HG03520 (cell line): ENCODE data around the gene ALG2.
A peak's percentile ranks its signal among the peaks of the same experiment; 100 is the strongest.
"Not testable (repeated sequence)": the region's sequence is repeated elsewhere in the genome, so short reads cannot be mapped to it uniquely, and the experiment has no call there.

ENCODE experiments used
- ATAC-seq: cut with Tn5 transposase; IDR thresholded peaks from one replicate; pipeline ENCODE4 v1.9.1; 2021; ENCODE audit warnings: mild to moderate bottlenecking, moderate library complexity; ENCODE audit not compliant: unreplicated experiment

Gene ALG2

GRCh38 chr9:99239341-99240060 lies 17.8 kb upstream of the ALG2 start:
- no peak for ATAC-seq

GRCh38 chr9:99238331-99238730 lies 16.6 kb upstream of the ALG2 start:
- no peak for ATAC-seq

DNA sequence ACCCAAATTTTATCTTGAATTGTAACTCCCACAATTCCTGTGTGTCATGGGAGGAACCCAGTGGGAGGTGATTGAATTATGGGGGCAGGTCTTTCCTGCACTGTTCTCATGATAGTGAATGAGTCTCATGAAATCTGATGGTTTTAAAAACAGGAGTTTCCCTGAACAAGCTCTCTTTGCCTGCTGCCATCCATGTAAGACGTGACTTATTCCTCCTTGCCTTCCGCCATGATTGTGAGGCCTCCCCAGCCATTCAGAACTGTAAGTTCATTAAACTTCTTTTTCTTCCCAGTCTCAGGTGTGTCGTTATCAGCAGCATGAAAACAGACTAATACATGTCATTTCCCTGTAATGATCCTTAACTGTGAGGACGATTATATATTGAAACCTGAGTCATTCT lies 16.1 kb upstream of the ALG2 start:
- ATAC-seq, result not testable (repeated sequence)

GRCh38 chr9:99237356-99237755 lies 15.6 kb upstream of the ALG2 start:
- no peak for ATAC-seq

GRCh38 chr9:99235926-99236634 lies 14.3 kb upstream of the ALG2 start:
- ATAC-seq, result peak; percentile 97

GRCh38 chr9:99235069-99235468 lies 13.3 kb upstream of the ALG2 start:
- no peak for ATAC-seq

DNA sequence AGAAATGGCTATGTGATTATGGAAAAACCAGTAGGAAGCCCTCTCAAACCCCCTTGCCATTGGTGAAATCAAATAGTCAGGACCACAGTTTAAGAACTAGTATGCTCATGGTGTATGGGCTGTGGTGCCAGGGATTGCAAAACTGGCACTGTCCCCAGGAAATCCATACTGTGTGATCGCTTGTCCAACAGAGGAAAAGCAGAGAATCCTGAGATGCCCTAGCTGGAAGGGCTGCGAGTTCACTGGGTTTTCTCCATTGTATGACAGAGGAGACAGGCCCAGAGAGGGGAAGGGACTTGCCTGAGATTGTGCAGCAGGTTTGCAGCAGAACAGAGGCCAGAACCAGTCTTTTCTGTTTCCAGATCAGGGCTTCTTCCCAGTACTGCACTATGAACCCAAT lies 12.9 kb upstream of the ALG2 start:
- no peak for ATAC-seq

DNA sequence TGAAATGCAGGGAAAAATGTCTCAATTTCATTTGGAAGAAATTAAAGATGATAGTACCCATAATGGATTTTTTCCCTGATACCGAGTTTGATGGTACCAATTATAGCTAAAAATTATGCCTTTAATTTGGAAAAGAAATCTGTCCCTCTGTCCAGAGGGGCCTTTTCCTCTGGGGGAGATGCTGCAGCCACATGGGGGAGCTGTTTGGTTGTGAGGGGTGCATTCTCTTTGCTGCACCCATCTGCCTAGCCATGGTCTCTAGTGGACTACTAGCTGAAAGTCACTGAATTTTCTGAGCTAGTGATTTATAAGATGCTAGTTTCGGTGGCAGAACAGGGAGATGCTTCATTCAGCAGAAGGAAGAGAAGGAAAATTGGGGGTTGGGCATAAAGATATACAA lies 10.0 kb upstream of the ALG2 start:
- no peak for ATAC-seq

DNA sequence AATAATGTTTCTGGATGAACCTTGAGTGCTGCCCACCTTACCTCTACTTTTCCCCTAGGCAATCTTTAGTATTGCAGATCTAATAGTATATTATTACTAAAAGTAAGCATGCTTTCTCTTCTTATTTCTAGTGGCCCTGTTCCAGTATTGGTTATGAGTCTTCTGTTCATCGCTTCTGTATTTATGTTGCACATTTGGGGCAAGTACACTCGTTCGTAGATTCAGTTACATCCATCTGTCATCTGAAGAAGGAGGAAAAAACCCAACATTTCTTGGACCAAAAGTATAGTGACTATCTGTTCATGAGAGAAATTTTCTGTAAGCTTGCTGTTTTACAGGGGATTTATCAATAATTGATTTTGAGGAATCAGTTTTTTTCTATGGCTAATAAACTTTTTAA lies 8.5 kb upstream of the ALG2 start:
- ATAC-seq, result no peak

- ATAC-seq, result no peak
These were observed 4.3 kb upstream of the ALG2 start for GRCh38 chr9:99226054-99226453.

DNA sequence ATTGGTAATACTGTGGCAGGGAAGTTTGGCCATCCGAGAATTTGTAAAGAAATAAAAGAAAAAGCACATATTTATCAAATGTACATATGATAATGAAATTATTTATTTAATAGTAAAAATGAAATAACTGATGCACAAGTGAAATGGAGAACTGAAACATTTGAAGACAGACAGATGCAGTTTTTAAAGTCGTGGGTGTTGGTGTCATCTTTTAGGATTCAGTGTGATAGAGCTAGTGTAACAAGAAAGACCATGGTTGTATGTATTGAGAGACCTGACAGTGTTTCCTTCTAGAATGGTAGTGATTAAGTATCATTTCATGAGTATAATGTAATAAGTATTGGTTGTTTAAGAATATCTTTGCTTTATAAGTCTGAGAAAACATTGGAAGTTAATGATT lies 2.7 kb upstream of the ALG2 start:
- no peak for ATAC-seq

DNA sequence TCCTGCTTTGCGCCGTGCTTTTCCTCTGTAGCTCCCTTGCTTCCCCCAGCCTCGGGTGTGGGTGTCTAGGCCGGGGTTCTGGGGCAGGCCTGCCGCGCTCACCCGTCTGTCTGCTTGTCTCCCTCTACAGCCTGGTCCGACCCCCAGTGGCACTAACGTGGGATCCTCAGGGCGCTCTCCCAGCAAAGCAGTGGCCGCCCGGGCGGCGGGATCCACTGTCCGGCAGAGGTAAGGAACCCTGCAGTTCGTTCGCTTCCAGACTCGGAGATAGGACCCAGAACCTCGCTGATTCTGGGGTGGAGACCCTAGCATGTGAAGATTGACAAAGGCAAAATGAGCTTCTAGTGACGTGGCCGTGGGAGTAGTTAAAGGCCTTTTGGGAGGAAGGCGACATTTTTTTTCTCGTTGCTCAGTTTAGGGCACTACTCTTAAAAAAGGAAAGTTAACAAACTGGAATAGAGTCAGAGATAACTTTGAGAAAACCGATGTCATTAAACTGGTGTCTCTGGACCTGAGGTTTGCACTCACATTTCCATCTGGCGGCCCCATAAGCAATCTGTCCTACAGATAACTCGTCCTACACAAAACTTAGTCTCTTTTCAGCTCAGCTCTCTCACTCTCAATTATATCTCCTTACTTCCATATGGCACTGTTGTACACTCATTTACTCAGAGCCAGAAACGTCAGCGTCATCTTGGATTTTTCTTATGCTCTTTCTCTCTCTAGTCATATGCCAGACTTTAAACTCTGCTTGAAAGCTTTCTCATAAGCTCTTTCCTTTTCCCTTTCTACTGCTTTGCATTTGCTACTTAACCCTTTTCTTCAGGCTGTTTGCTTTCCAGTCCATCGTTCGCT lies 901 bp upstream of the ALG2 start:
- ATAC-seq, result peak; percentile 7

DNA sequence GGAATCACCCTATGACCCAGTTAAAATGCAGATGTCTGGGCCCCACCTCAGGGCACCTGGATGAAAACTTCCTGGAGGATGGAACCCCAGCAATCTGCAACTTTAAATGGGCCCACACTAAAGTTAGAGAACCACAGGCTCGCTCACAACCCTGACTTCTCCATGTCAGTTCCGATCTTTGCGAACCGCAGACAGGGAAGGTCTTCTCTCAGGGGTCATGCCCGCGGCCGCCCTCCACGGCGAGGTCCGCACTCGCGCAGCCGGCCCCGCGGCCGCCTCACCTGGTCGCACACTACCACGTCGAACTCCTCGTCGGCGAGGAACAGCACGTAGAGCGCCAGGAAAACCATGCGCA lies 499 bp downstream of the ALG2 start:
- ATAC-seq, result no peak

DNA sequence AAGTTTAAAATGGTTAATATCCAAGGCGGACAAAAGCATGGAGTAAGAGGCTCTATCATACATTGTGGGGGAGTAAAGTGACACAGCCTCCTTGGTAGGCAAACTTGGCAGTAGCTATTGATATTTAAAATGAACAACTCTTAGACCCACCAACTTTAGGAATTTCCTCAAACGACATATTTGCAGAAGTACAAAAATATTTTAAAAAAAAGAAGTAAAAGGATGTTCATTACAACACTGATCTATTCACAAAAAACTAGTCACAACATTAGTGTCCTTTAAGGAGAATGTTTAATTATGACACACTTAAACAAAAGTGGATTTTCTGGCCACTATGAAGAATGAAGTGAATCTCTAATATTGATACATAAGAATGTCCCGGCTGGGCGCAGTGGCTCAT lies 1.7 kb downstream of the ALG2 start:
- ATAC-seq, result no peak

DNA sequence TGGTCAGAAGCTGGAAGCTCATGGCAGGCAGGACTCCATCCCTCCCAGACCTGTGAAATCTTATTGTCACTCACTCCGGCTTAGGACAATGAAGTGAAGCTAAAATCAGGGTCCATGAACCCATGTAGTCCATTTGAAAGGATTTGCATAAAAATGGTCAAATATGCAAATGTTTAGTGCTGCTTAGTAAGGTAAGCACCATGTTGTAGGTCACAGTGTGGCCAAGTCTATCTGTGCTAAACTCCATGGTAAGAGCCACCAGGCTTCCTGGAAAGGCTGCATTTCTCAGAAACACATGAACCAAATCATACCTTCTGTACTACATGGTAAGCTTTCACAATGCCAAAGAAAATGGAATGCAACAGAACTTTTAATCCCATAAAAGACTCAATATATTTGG lies 5.7 kb downstream of the ALG2 start:
- no peak for ATAC-seq

DNA sequence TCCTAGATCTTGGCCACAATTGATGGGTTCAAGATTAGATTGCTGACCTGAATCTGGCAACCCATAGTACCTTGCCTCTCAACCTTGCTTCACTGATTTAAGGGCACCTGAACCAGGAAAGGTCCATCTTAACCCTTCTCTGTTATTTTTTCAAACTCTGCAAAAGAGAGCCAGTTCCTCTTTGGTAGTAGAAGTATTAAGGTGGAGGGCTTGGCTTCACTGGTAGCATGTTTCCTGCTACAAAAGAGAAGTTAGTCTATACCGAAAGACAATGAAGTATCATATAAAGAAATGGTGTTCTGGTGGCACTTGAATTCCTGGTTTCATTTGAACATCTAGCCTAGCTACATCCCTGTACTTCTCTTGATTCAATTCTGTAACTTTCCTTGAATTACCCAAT lies 8.5 kb downstream of the ALG2 start:
- ATAC-seq, result no peak

- no peak for ATAC-seq
These were observed 10.0 kb downstream of the ALG2 start for GRCh38 chr9:99211746-99212145.

- ATAC-seq, result no peak
These were observed 11.2 kb downstream of the ALG2 start for GRCh38 chr9:99210572-99210971.

DNA sequence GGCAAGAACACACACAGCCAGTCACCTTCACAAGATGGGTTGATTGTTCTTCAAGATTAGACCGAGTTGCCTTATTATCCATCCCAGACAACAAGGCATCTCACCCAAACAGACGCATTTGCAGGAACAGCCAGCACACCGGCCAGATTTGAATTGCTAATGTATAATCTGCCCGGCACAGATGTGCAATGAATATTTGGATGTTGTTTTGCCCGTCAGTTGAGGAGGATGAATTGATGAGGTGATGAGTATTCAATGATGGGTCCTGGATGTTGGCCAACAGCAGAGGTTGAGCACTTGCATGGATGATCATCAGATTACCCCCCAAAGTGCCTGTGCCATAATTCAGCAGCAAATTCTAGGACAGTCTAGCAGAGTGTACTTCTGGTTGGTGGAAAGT lies 20.1 kb downstream of the ALG2 start:
- ATAC-seq, result no peak

- no peak for ATAC-seq
These were observed 21.7 kb downstream of the ALG2 start for GRCh38 chr9:99199938-99200539.

- ATAC-seq, result no peak
These were observed 23.8 kb downstream of the ALG2 start for GRCh38 chr9:99197987-99198386.
